ENCODE results near the gene GLRX3.

Gene GLRX3

DNA sequence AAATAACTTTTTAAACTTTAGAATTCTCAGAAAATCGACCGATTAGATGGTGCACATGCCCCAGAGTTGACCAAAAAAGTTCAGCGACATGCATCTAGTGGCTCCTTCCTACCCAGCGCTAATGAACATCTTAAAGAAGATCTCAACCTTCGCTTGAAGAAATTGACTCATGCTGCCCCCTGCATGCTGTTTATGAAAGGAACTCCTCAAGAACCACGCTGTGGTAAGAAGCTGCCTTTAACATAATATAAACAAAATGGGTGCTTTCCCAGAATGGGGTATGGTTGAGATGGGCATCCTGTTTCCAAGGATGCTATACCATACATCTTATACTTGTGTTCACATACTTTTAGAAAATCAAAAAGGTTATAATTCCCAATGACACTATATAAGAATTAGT, 24.6 kb downstream of the GLRX3 start:
- H3K4me1 ChIP-seq (ENCODE audit: control insufficient read depth, insufficient read depth, low read length): peaks cover 7% of the 10 kb centered on the region
- ChIA-PET POLR2A (no interaction called here), CTCF (interaction anchor here (1.5 to 1.7 kb wide), 2 partner anchors 8 to 51 kb away, joined by 3 to 4 read pairs; no protein-coding TSS in a partner anchor)
- peaks cover 12 to 55% of the 10 kb centered on the region in 2 experiments for H3K36me3 ChIP-seq (ENCODE audit: control insufficient read depth in 2 of 2, insufficient read depth in 1 of 2, low read length in 2 of 2)
- no peak overlapping the region for H3K4me3 ChIP-seq (ENCODE audit: low read depth, low read length)
- H3K9me3 ChIP-seq (ENCODE audit: control insufficient read depth, insufficient read depth, low read depth, low read length): no peaks in the 10 kb centered on the region
- TF ChIP-seq RBAK (tag by site-specific recombination; IDR thresholded peaks at IDR 0.05): no peak
- no peak for TF ChIP-seq ZNF791 (tag by site-specific recombination; IDR thresholded peaks at IDR 0.05)
- no peak for TF ChIP-seq ZNF600 (tag by site-specific recombination; IDR thresholded peaks at IDR 0.05)
- no peak for TF ChIP-seq ZBTB1 (tag by site-specific recombination; IDR thresholded peaks at IDR 0.05)
- TF ChIP-seq ZNF521 (tag by site-specific recombination; IDR thresholded peaks at IDR 0.05): no peak
- no peak for TF ChIP-seq ZNF175 (tag by site-specific recombination; IDR thresholded peaks at IDR 0.05)
- no peak for TF ChIP-seq ZNF266 (tag by site-specific recombination; IDR thresholded peaks at IDR 0.05; ENCODE audit: low read depth)
- TF ChIP-seq PRDM1 (tag by site-specific recombination; IDR thresholded peaks at IDR 0.05): no peak
- TF ChIP-seq, protein P1, sequence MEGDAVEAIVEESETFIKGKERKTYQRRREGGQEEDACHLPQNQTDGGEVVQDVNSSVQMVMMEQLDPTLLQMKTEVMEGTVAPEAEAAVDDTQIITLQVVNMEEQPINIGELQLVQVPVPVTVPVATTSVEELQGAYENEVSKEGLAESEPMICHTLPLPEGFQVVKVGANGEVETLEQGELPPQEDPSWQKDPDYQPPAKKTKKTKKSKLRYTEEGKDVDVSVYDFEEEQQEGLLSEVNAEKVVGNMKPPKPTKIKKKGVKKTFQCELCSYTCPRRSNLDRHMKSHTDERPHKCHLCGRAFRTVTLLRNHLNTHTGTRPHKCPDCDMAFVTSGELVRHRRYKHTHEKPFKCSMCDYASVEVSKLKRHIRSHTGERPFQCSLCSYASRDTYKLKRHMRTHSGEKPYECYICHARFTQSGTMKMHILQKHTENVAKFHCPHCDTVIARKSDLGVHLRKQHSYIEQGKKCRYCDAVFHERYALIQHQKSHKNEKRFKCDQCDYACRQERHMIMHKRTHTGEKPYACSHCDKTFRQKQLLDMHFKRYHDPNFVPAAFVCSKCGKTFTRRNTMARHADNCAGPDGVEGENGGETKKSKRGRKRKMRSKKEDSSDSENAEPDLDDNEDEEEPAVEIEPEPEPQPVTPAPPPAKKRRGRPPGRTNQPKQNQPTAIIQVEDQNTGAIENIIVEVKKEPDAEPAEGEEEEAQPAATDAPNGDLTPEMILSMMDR (tag by site-specific recombination; IDR thresholded peaks at IDR 0.05): no peak
- no peak for TF ChIP-seq ZFP3 (tag by site-specific recombination; IDR thresholded peaks at IDR 0.05; ENCODE audit: low read depth)
- no peak overlapping the region for H3K27ac ChIP-seq (ENCODE audit: extremely low read depth, low read depth, low read length)

DNA sequence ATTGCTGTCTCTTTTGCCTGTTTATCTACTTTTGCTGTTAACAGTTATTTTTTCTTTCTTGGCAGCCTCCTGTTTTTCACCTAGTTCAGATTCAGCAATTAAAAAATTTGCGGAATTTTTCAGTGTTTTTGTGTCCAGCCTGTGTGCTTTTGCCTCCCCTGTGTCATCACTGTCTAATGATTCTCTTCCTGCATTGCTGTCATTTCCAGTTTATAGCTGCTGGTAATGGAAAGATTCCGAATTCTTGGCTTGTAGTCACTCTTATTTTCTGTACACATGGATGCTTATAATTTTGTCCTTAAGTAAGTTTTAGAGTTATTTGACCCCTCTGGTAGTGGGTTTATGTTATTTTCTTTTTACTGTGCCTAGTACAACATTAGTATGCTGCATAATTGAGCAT, 25.1 kb downstream of the GLRX3 start:
- Histone ChIP-seq H3K27ac (ENCODE audit: extremely low read depth, low read depth, low read length) (no peak overlapping the region), H3K4me3 (ENCODE audit: low read depth, low read length) (no peak overlapping the region), H3K4me1 (ENCODE audit: control insufficient read depth, insufficient read depth, low read length) (peaks cover 7% of the 10 kb centered on the region), H3K9me3 (ENCODE audit: control insufficient read depth, insufficient read depth, low read depth, low read length) (no peaks in the 10 kb centered on the region), H3K36me3 (ENCODE audit: control insufficient read depth in 2 of 2, insufficient read depth in 1 of 2, low read length in 2 of 2) (peaks cover 17 to 57% of the 10 kb centered on the region in 2 experiments)
- no peak for TF ChIP-seq OVOL3 (tag by site-specific recombination; IDR thresholded peaks at IDR 0.05)
- TF ChIP-seq, protein P2, sequence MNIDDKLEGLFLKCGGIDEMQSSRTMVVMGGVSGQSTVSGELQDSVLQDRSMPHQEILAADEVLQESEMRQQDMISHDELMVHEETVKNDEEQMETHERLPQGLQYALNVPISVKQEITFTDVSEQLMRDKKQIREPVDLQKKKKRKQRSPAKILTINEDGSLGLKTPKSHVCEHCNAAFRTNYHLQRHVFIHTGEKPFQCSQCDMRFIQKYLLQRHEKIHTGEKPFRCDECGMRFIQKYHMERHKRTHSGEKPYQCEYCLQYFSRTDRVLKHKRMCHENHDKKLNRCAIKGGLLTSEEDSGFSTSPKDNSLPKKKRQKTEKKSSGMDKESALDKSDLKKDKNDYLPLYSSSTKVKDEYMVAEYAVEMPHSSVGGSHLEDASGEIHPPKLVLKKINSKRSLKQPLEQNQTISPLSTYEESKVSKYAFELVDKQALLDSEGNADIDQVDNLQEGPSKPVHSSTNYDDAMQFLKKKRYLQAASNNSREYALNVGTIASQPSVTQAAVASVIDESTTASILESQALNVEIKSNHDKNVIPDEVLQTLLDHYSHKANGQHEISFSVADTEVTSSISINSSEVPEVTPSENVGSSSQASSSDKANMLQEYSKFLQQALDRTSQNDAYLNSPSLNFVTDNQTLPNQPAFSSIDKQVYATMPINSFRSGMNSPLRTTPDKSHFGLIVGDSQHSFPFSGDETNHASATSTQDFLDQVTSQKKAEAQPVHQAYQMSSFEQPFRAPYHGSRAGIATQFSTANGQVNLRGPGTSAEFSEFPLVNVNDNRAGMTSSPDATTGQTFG (tag by site-specific recombination; IDR thresholded peaks at IDR 0.05; ENCODE audit: borderline replicate concordance): no peak
- TF ChIP-seq ZNF555 (tag by site-specific recombination; conservative IDR thresholded peaks at IDR 0.05): no peak
- TF ChIP-seq ZNF624 (tag by site-specific recombination; IDR thresholded peaks at IDR 0.05): no peak
- TF ChIP-seq ZNF311 (tag by site-specific recombination; IDR thresholded peaks at IDR 0.05; ENCODE audit: borderline replicate concordance): no peak
- TF ChIP-seq ZNF701 (tag by site-specific recombination; IDR thresholded peaks at IDR 0.05): no peak
- TF ChIP-seq FEZF1 (tag by site-specific recombination; IDR thresholded peaks at IDR 0.05): no peak
- TF ChIP-seq TRIM28 (IDR thresholded peaks at IDR 0.05; ENCODE audit: borderline replicate concordance, low read length): no peak
- no peak for TF ChIP-seq ZXDB (tag by site-specific recombination; IDR thresholded peaks at IDR 0.05)
- no peak for TF ChIP-seq ZNF623 (tag by site-specific recombination; IDR thresholded peaks at IDR 0.05)
- TF ChIP-seq ZNF324 (tag by site-specific recombination; IDR thresholded peaks at IDR 0.05): no peak
- TF ChIP-seq, protein P3, sequence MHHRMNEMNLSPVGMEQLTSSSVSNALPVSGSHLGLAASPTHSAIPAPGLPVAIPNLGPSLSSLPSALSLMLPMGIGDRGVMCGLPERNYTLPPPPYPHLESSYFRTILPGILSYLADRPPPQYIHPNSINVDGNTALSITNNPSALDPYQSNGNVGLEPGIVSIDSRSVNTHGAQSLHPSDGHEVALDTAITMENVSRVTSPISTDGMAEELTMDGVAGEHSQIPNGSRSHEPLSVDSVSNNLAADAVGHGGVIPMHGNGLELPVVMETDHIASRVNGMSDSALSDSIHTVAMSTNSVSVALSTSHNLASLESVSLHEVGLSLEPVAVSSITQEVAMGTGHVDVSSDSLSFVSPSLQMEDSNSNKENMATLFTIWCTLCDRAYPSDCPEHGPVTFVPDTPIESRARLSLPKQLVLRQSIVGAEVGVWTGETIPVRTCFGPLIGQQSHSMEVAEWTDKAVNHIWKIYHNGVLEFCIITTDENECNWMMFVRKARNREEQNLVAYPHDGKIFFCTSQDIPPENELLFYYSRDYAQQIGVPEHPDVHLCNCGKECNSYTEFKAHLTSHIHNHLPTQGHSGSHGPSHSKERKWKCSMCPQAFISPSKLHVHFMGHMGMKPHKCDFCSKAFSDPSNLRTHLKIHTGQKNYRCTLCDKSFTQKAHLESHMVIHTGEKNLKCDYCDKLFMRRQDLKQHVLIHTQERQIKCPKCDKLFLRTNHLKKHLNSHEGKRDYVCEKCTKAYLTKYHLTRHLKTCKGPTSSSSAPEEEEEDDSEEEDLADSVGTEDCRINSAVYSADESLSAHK (tag by site-specific recombination; IDR thresholded peaks at IDR 0.05): no peak
- no peak for TF ChIP-seq ZNF366 (tag by site-specific recombination; conservative IDR thresholded peaks at IDR 0.05)
- TF ChIP-seq MEIS1 (CRISPR knock-in tag; IDR thresholded peaks at IDR 0.05; ENCODE audit: borderline replicate concordance): no peak
- TF ChIP-seq ZBTB20 (tag by site-specific recombination; IDR thresholded peaks at IDR 0.05): no peak
- TF ChIP-seq, protein P4, sequence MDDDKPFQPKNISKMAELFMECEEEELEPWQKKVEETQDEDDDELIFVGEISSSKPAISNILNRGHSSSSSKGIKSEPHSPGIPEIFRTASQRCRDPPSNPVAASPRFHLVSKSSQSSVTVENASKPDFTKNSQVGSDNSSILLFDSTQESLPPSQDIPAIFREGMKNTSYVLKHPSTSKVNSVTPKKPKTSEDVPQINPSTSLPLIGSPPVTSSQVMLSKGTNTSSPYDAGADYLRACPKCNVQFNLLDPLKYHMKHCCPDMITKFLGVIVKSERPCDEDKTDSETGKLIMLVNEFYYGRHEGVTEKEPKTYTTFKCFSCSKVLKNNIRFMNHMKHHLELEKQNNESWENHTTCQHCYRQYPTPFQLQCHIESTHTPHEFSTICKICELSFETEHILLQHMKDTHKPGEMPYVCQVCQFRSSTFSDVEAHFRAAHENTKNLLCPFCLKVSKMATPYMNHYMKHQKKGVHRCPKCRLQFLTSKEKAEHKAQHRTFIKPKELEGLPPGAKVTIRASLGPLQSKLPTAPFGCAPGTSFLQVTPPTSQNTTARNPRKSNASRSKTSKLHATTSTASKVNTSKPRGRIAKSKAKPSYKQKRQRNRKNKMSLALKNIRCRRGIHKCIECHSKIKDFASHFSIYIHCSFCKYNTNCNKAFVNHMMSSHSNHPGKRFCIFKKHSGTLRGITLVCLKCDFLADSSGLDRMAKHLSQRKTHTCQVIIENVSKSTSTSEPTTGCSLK (tag by site-specific recombination; IDR thresholded peaks at IDR 0.05): no peak
- no peak for TF ChIP-seq ZNF335 (tag by site-specific recombination; conservative IDR thresholded peaks at IDR 0.05)
- no peak for TF ChIP-seq ZNF658 (tag by site-specific recombination; IDR thresholded peaks at IDR 0.05)
- POLR2A ChIA-PET: no interaction called here
- CTCF ChIA-PET: interaction anchor here (1.5 kb wide), 1 partner anchor 52 kb away, joined by 4 read pairs; no protein-coding TSS in a partner anchor
